ENCODE results near the gene RTRAF. TPM values are rescaled to one million over a fixed set of nuclear protein-coding genes. Genes with fewer than 3 reads are reported as not detected.

RTRAF gene
- total RNA-seq, 1 experiment from 2014 or later = 190 TPM

GRCh38 chr14:52026017-52026660 is 36.8 kb downstream of the RTRAF start:
- Histone ChIP-seq H3K9me3 (ENCODE audit: control insufficient read depth in 1 of 2, insufficient read depth in 1 of 2, low read depth in 1 of 2, low read length in 2 of 2) (no peaks in the 10 kb centered on the region), H3K27ac (ENCODE audit: low read depth, low read length) (no peak overlapping the region), H3K4me1 (ENCODE audit: control insufficient read depth in 1 of 2, insufficient read depth in 2 of 2, low read length in 2 of 2) (no peaks in the 10 kb centered on the region), H3K4me2 (ENCODE audit: low read length) (no peak overlapping the region), H3K9ac (ENCODE audit: low read length) (no peak overlapping the region), H2AFZ (ENCODE audit: low read depth, low read length, poor library complexity, severe bottlenecking) (no peak overlapping the region), H4K20me1 (ENCODE audit: insufficient read depth) (no peaks in the 10 kb centered on the region), H3K27me3 (ENCODE audit: insufficient read depth, low read length) (no peaks in the 10 kb centered on the region), H3K9me2 (ENCODE audit: insufficient read depth) (no peaks in the 10 kb centered on the region), H3K36me3 (ENCODE audit: control insufficient read depth in 1 of 2, insufficient read depth in 2 of 2, low read length in 2 of 2) (no peaks in the 10 kb centered on the region), H3K79me2 (ENCODE audit: insufficient read depth, low read length) (no peaks in the 10 kb centered on the region), H3K4me3 (replicated peaks in 1 of 2; ENCODE audit: low read depth in 1 of 2, low read length in 2 of 2) (no peak overlapping the region)
- TF ChIP-seq ELF1 (IDR thresholded peaks at IDR 0.05; ENCODE audit: borderline replicate concordance, low read depth) = no peak
- no peak for TF ChIP-seq EZH2 (IDR thresholded peaks at IDR 0.05)
- TF ChIP-seq EGR1 (IDR thresholded peaks at IDR 0.05; ENCODE audit: low read depth) = no peak
- no peak for TF ChIP-seq ZFX (IDR thresholded peaks at IDR 0.05)
- no peak for TF ChIP-seq YY1 (IDR thresholded peaks at IDR 0.05; ENCODE audit: extremely low read depth, insufficient replicate concordance, low read depth, low read length)
- TF ChIP-seq POLR2A (IDR thresholded peaks at IDR 0.05; ENCODE audit: borderline replicate concordance, extremely low read depth, insufficient read depth, insufficient read length) = no peak
- TF ChIP-seq ZBTB33 (IDR thresholded peaks at IDR 0.05; ENCODE audit: extremely low read depth, insufficient replicate concordance, low read length) = no peak
- no peak for TF ChIP-seq CEBPB (IDR thresholded peaks at IDR 0.05; ENCODE audit: low read depth)
- DNase-seq (ENCODE audit: low read depth, low spot score) (no peak), ATAC-seq (no peak)
- POLR2A ChIA-PET = no interaction called here
- RAD21 ChIA-PET (ENCODE audit: low non-redundant PET in 1 of 2, low total read pairs in 2 of 2, uncharacterized antibody in 2 of 2, unreplicated experiment in 2 of 2) = no interaction called here
- CTCF ChIA-PET = no interaction called here
- BruUV-seq (replicated peaks) = no TSS peak
- intact Hi-C loops (cut with micrococcal nuclease) = no loop called here

GRCh38 chr14:52026901-52027300 is 37.6 kb downstream of the RTRAF start:
- no peak overlapping the region for H3K4me3 ChIP-seq (replicated peaks in 1 of 2; ENCODE audit: low read depth in 1 of 2, low read length in 2 of 2)
- ATAC-seq = no peak
- POLR2A ChIA-PET = no interaction called here
- intact Hi-C loops (cut with micrococcal nuclease) = no loop called here
- no peaks in the 10 kb centered on the region for H4K20me1 ChIP-seq (ENCODE audit: insufficient read depth)
- no peaks in the 10 kb centered on the region for H3K27me3 ChIP-seq (ENCODE audit: insufficient read depth, low read length)
- no peak overlapping the region for H3K27ac ChIP-seq (ENCODE audit: low read depth, low read length)
- BruUV-seq (replicated peaks) = no TSS peak
- H3K79me2 ChIP-seq (ENCODE audit: insufficient read depth, low read length) = no peaks in the 10 kb centered on the region
- CTCF ChIA-PET = no interaction called here
- H3K9me2 ChIP-seq (ENCODE audit: insufficient read depth) = no peaks in the 10 kb centered on the region
- RAD21 ChIA-PET (ENCODE audit: low non-redundant PET in 1 of 2, low total read pairs in 2 of 2, uncharacterized antibody in 2 of 2, unreplicated experiment in 2 of 2) = no interaction called here
- no peak for DNase-seq (ENCODE audit: low read depth, low spot score)
- H3K36me3 ChIP-seq (ENCODE audit: control insufficient read depth in 1 of 2, insufficient read depth in 2 of 2, low read length in 2 of 2) = no peaks in the 10 kb centered on the region
- no peak overlapping the region for H3K9ac ChIP-seq (ENCODE audit: low read length)
- H3K4me1 ChIP-seq (ENCODE audit: control insufficient read depth in 1 of 2, insufficient read depth in 2 of 2, low read length in 2 of 2) = no peaks in the 10 kb centered on the region
- no peak overlapping the region for H2AFZ ChIP-seq (ENCODE audit: low read depth, low read length, poor library complexity, severe bottlenecking)
- no peak overlapping the region for H3K4me2 ChIP-seq (ENCODE audit: low read length)
- H3K9me3 ChIP-seq (ENCODE audit: control insufficient read depth in 1 of 2, insufficient read depth in 1 of 2, low read depth in 1 of 2, low read length in 2 of 2) = no peaks in the 10 kb centered on the region
- TF ChIP-seq SIN3A (IDR thresholded peaks at IDR 0.05; ENCODE audit: low read depth) (no peak), ZBTB33 (IDR thresholded peaks at IDR 0.05; ENCODE audit: extremely low read depth, insufficient replicate concordance, low read length) (no peak), CEBPB (IDR thresholded peaks at IDR 0.05; ENCODE audit: low read depth) (no peak), FOSL1 (IDR thresholded peaks at IDR 0.05; ENCODE audit: low read depth) (no peak), CTCF (IDR thresholded peaks at IDR 0.05 in 2 of 3, conservative IDR thresholded peaks at IDR 0.05 in 1 of 3; ENCODE audit: borderline replicate concordance in 1 of 3, insufficient read depth in 1 of 3, low read depth in 2 of 3, low read length in 2 of 3) (no peak), EZH2phosphoT487 (IDR thresholded peaks at IDR 0.05; ENCODE audit: borderline replicate concordance) (no peak), CBX3 (IDR thresholded peaks at IDR 0.05; ENCODE audit: low read depth) (no peak), POLR2A (IDR thresholded peaks at IDR 0.05; ENCODE audit: borderline replicate concordance, extremely low read depth, insufficient read depth, insufficient read length) (no peak), EZH2 (IDR thresholded peaks at IDR 0.05) (no peak), ELF1 (IDR thresholded peaks at IDR 0.05; ENCODE audit: borderline replicate concordance, low read depth) (no peak), SP1 (IDR thresholded peaks at IDR 0.05; ENCODE audit: low read depth) (no peak), EGR1 (IDR thresholded peaks at IDR 0.05; ENCODE audit: low read depth) (no peak)

Measured in HCT116 (cell line).